PC-3 (cell line): ENCODE results near the gene NOC2L. TPM values are rescaled to one million over a fixed set of nuclear protein-coding genes. Genes with fewer than 3 reads are reported as not detected.

Experiments used
- ATAC-seq: fragments of 200-7000 bp; cut with Tn5 transposase; 2 replicates; pipeline ENCODE4 v1.9.1; 2020; ENCODE audit warnings: mild to moderate bottlenecking, moderate library complexity
- BruUV-seq: library from RNA; stranded (reverse); fragments of 400-500 nt; replicated peaks from 2 replicates; lab custom pipeline; 2021; lab: Mats Ljungman, UMichigan
- CTCF ChIA-PET: fragments of 300-600 bp; sonication (Branson Sonifier 250); formaldehyde crosslinking; loops from one replicate; lab custom pipeline; 2022; ENCODE audit warnings: antibody characterized with exemption; lab: Charles Lee
- POLR2A ChIA-PET: fragments of 300-600 bp; sonication (Branson Sonifier 250); formaldehyde crosslinking; loops from one replicate; lab custom pipeline; 2022; ENCODE audit warnings: antibody characterized with exemption; ENCODE audit not compliant: unreplicated experiment; lab: Charles Lee
- DNase-seq: peaks from one replicate; pipeline ENCODE4 v3.0.0-alpha.2; 2015
- H2AFZ ChIP-seq: fragments of 300-600 bp; sonication (generic); 2 replicates; pipeline ENCODE4 v1.6.0; 2016; ENCODE audit warnings: antibody characterized with exemption, low read length
- H3F3A ChIP-seq: fragments of 300-600 bp; sonication (generic); one replicate; pipeline ENCODE4 v1.6.0; 2017; ENCODE audit warnings: antibody characterized with exemption, low read length, control low read depth, mild to moderate bottlenecking; ENCODE audit not compliant: unreplicated experiment
- H3K27ac ChIP-seq: fragments of 300-600 bp; sonication (generic); 2 replicates; pipeline ENCODE4 v1.5.1; 2016; ENCODE audit warnings: mild to moderate bottlenecking, low read length
- H3K27me3 ChIP-seq: fragments of 300-600 bp; sonication (generic); 2 replicates; pipeline ENCODE4 v1.6.1; 2016; ENCODE audit warnings: low read length, mixed read lengths
- H3K36me3 ChIP-seq: fragments of 300-600 bp; sonication (generic); 2 replicates; pipeline ENCODE4 v1.6.1; 2016; ENCODE audit warnings: low read depth, mixed run types, low read length, mixed read lengths
- H3K4me1 ChIP-seq: fragments of 300-600 bp; sonication (generic); 2 replicates; pipeline ENCODE4 v1.5.1; 2016; ENCODE audit warnings: low read length; ENCODE audit not compliant: insufficient read depth
- H3K4me2 ChIP-seq: fragments of 300-600 bp; sonication (generic); 2 replicates; pipeline ENCODE4 v1.6.0; 2016; ENCODE audit warnings: low read length
- H3K4me3 ChIP-seq: fragments of 300-600 bp; sonication (generic); 2 replicates; pipeline ENCODE4 v1.5.1; 2016; ENCODE audit warnings: mild to moderate bottlenecking, low read length, mixed read lengths
- H3K79me2 ChIP-seq: fragments of 300-600 bp; sonication (generic); 2 replicates; pipeline ENCODE4 v1.6.1; 2017; ENCODE audit warnings: low read length, mixed read lengths
- H3K9ac ChIP-seq: fragments of 300-600 bp; sonication (generic); 2 replicates; pipeline ENCODE4 v1.6.0; 2016; ENCODE audit warnings: mild to moderate bottlenecking, low read length
- H3K9me2 ChIP-seq: fragments of 300-600 bp; sonication (generic); replicated peaks from 2 replicates; pipeline ENCODE4 v1.6.1; 2016; ENCODE audit warnings: mixed run types, low read length, mixed read lengths
- H3K9me3 ChIP-seq: fragments of 300-600 bp; sonication (generic); 2 replicates; pipeline ENCODE4 v1.6.1; 2016; ENCODE audit warnings: low read length, mixed read lengths
- H4K20me1 ChIP-seq: fragments of 300-600 bp; sonication (generic); 2 replicates; pipeline ENCODE4 v1.6.1; 2016; ENCODE audit warnings: low read length, mixed read lengths
- CTCF ChIP-seq: fragments of 300-600 bp; sonication (generic); conservative IDR thresholded peaks from 2 replicates; pipeline ENCODE4 v1.5.1; 2017; ENCODE audit warnings: antibody characterized with exemption, low read depth, mild to moderate bottlenecking, low read length
- EZH2 ChIP-seq: fragments of 300-600 bp; sonication (generic); IDR thresholded peaks from one replicate; pipeline ENCODE4 v1.6.1; 2017; ENCODE audit warnings: antibody characterized with exemption, mild to moderate bottlenecking, low read length; ENCODE audit not compliant: unreplicated experiment
- EZH2phosphoT487 ChIP-seq: fragments of 300-600 bp; sonication (generic); IDR thresholded peaks from 2 replicates; pipeline ENCODE4 v1.6.1; 2018; ENCODE audit warnings: mild to moderate bottlenecking, antibody characterized with exemption, low read length, borderline replicate concordance
- intact Hi-C: fragments of 100-400 bp; cut with micrococcal nuclease; formaldehyde crosslinking; loops from 2 replicates; pipeline ENCODE4 v1.9.0; 2023
- total RNA-seq: library from RNA; depleted of rRNA; stranded (reverse); fragments of >200 nt; gene quantifications from 2 replicates; pipeline ENCODE4 v1.2.3, GENCODE V29; 2014

The NOC2L gene
- total RNA-seq, 1 experiment from 2014 or later: 262 TPM

- CTCF ChIA-PET: no interaction called here
- Histone ChIP-seq H3K36me3 (no peaks in the 10 kb centered on the region), H4K20me1 (peaks cover 22% of the 10 kb centered on the region), H3K4me3 (peak overlapping the region; percentile 93), H3K79me2 (peaks cover 48% of the 10 kb centered on the region), H3K4me1 (peaks cover 4% of the 10 kb centered on the region; the same call in 1 of the 2 replicates), H3F3A (no peaks in the 10 kb centered on the region), H3K9me3 (no peaks in the 10 kb centered on the region), H3K4me2 (peak overlapping the region; percentile 93), H3K9ac (peak overlapping the region; percentile 97), H2AFZ (no peak overlapping the region), H3K9me2 (no peaks in the 10 kb centered on the region), H3K27me3 (no peaks in the 10 kb centered on the region), H3K27ac (peak overlapping the region; percentile 96)
- no peak for TF ChIP-seq EZH2
- no peak for TF ChIP-seq EZH2phosphoT487
- no peak for TF ChIP-seq CTCF
- intact Hi-C loops: no loop called here
- peak; percentile 65 for DNase-seq
- POLR2A ChIA-PET: interaction anchor here (0.5 to 0.7 kb wide), 3 partner anchors 32 to 616 kb away, joined by 3 to 7 read pairs (median 4); partner anchors contain the start of genes MIB2 and PLEKHN1
- BruUV-seq: no TSS peak
- ATAC-seq: peak; percentile 11
These were observed 40.1 kb upstream of the NOC2L start for GRCh38 chr1:998995-999724.

- no peak for DNase-seq
- H3K9ac ChIP-seq: peak overlapping the region; percentile 97
- peaks cover 22% of the 10 kb centered on the region for H4K20me1 ChIP-seq
- intact Hi-C loops: no loop called here
- H3K36me3 ChIP-seq: no peaks in the 10 kb centered on the region
- H3F3A ChIP-seq: no peaks in the 10 kb centered on the region
- ATAC-seq: no peak
- BruUV-seq: no TSS peak
- ChIA-PET CTCF (no interaction called here), POLR2A (no interaction called here)
- H3K9me3 ChIP-seq: no peaks in the 10 kb centered on the region
- peak overlapping the region; percentile 93 for H3K4me3 ChIP-seq
- peak overlapping the region; percentile 96; the same call in 1 of the 2 replicates for H3K27ac ChIP-seq
- no peak overlapping the region for H2AFZ ChIP-seq
- H3K9me2 ChIP-seq: no peaks in the 10 kb centered on the region
- peaks cover 48% of the 10 kb centered on the region for H3K79me2 ChIP-seq
- no peaks in the 10 kb centered on the region for H3K27me3 ChIP-seq
- no peak for TF ChIP-seq EZH2
- TF ChIP-seq CTCF: no peak
- no peak for TF ChIP-seq EZH2phosphoT487
- peak overlapping the region; percentile 93 for H3K4me2 ChIP-seq
- H3K4me1 ChIP-seq: peaks cover 4% of the 10 kb centered on the region; the same call in 1 of the 2 replicates
These were observed 39.6 kb upstream of the NOC2L start for GRCh38 chr1:998745-998994.
